Skin epidermis (tissue), 12 donors: Measurements from ENCODE around the gene RIPPLY2.
"Not testable (repeated sequence)": the region's sequence is repeated elsewhere in the genome, so short reads cannot be mapped to it uniquely, and the experiment has no call there.

Experiments used
- H3K27ac ChIP-seq, 21 experiments: fragments of 200-600 bp; sonication (generic) in 11 of 21; one replicate each; pipeline ENCODE4 v1.5.0; 2020; ENCODE audit warnings: mild to moderate bottlenecking in 3 of 21, inconsistent platforms in 2 of 21, moderate library complexity in 2 of 21
- H3K4me3 ChIP-seq, 7 experiments: fragments of 200-600 bp; sonication (generic) in 2 of 7; one replicate each; pipeline ENCODE4 v1.5.0; 2020; ENCODE audit warnings: inconsistent platforms in 2 of 7, mild to moderate bottlenecking in 2 of 7, moderate library complexity in 1 of 7

The RIPPLY2 gene

GRCh38 chr6:83853178-83854000 is at the start of gene RIPPLY2:
Gene RIPPLY2, plus strand, starts transcription at chr6:83853360. Its CDS starts 57 bp downstream, at chr6:83853417.
- no peak within 1 kb of the TSS for H3K27ac ChIP-seq
- H3K4me3 ChIP-seq, result peak within 1 kb of the TSS; percentile 14 to 35 (median 24)

GRCh38 chr6:83803492-83803891 is 49.7 kb upstream of the RIPPLY2 start:
- H3K4me3 ChIP-seq, H3K27ac ChIP-seq: not testable (repeated sequence)

GRCh38 chr6:83804886-83805285 is 48.3 kb upstream of the RIPPLY2 start:
- H3K27ac ChIP-seq, result no peak overlapping the region
- H3K4me3 ChIP-seq, result no peak overlapping the region

GRCh38 chr6:83808005-83808404 is 45.2 kb upstream of the RIPPLY2 start:
- Histone ChIP-seq H3K4me3 (no peak overlapping the region), H3K27ac (no peak overlapping the region)

GRCh38 chr6:83808926-83809325 is 44.2 kb upstream of the RIPPLY2 start:
- Histone ChIP-seq H3K4me3 (no peak overlapping the region), H3K27ac (no peak overlapping the region)

- H3K27ac ChIP-seq, result no peak overlapping the region
- no peak overlapping the region for H3K4me3 ChIP-seq
These were observed 40.6 kb upstream of the RIPPLY2 start for GRCh38 chr6:83812595-83812994.

- Histone ChIP-seq H3K27ac (no peak overlapping the region), H3K4me3 (no peak overlapping the region)
These were observed 37.4 kb upstream of the RIPPLY2 start for GRCh38 chr6:83815631-83816272.

GRCh38 chr6:83822629-83823169 is 30.5 kb upstream of the RIPPLY2 start:
- Histone ChIP-seq H3K4me3 (no peak overlapping the region), H3K27ac (no peak overlapping the region)

GRCh38 chr6:83824388-83824801 is 28.8 kb upstream of the RIPPLY2 start:
- Histone ChIP-seq H3K4me3 (no peak overlapping the region), H3K27ac (no peak overlapping the region)

GRCh38 chr6:83824831-83825230 is 28.3 kb upstream of the RIPPLY2 start:
- Histone ChIP-seq H3K4me3 (no peak overlapping the region), H3K27ac (no peak overlapping the region)

GRCh38 chr6:83827050-83827449 is 26.1 kb upstream of the RIPPLY2 start:
- Histone ChIP-seq H3K27ac (no peak overlapping the region), H3K4me3 (no peak overlapping the region)

- Histone ChIP-seq H3K4me3 (no peak overlapping the region), H3K27ac (no peak overlapping the region)
These were observed 14.4 kb upstream of the RIPPLY2 start for GRCh38 chr6:83838727-83839126.

- no peak overlapping the region for H3K4me3 ChIP-seq
- no peak overlapping the region for H3K27ac ChIP-seq
These were observed 9.0 kb upstream of the RIPPLY2 start for GRCh38 chr6:83844170-83844569.

GRCh38 chr6:83846291-83846690 is 6.9 kb upstream of the RIPPLY2 start:
- H3K27ac ChIP-seq, result no peak overlapping the region
- H3K4me3 ChIP-seq, result no peak overlapping the region

GRCh38 chr6:83847179-83847578 is 6.0 kb upstream of the RIPPLY2 start:
- H3K27ac ChIP-seq, result no peak overlapping the region
- no peak overlapping the region for H3K4me3 ChIP-seq

GRCh38 chr6:83849127-83849526 is 4.0 kb upstream of the RIPPLY2 start:
- Histone ChIP-seq H3K27ac (no peak overlapping the region), H3K4me3 (no peak overlapping the region)

- H3K4me3 ChIP-seq, result no peak overlapping the region
These were observed 3.5 kb upstream of the RIPPLY2 start for GRCh38 chr6:83849610-83850009.

GRCh38 chr6:83852528-83853177 is 507 bp upstream of the RIPPLY2 start:
- no peak overlapping the region for H3K27ac ChIP-seq
- H3K4me3 ChIP-seq, result peak overlapping the region in 4 of 7 experiments; percentile 14 to 35 (median 26)

More at GRCh38 chr6:83849610-83850009, 3.5 kb upstream of the RIPPLY2 start:
- H3K27ac ChIP-seq, result no peak overlapping the region

- Histone ChIP-seq H3K4me3 (peak overlapping the region in 4 of 7 experiments; percentile 14 to 35 (median 26)), H3K27ac (no peak overlapping the region)
These were observed 891 bp downstream of the RIPPLY2 start for GRCh38 chr6:83854001-83854501.

GRCh38 chr6:83854766-83855165 is 1.6 kb downstream of the RIPPLY2 start:
- Histone ChIP-seq H3K27ac (no peak overlapping the region), H3K4me3 (no peak overlapping the region)
